ENCODE data around the gene AKAP8. TPM values are rescaled to one million over a fixed set of nuclear protein-coding genes. Genes with fewer than 3 reads are reported as not detected.
A peak's percentile ranks its signal among the peaks of the same experiment; 100 is the strongest.
"Not testable (repeated sequence)": the region's sequence is repeated elsewhere in the genome, so short reads cannot be mapped to it uniquely, and the experiment has no call there.

The AKAP8 gene
- total RNA-seq, 1 donor from 2014 or later: 55.4 TPM

- H3K4me3 Mint-ChIP-seq: peak within 1 kb of the TSS; percentile 100
- no peaks in the 10 kb centered on the region for H3K9me3 Mint-ChIP-seq
- peak; percentile 100 for DNase-seq
- peak within 1 kb of the TSS; percentile 100 for H3K27ac Mint-ChIP-seq
- intact Hi-C loops (cut with micrococcal nuclease): loop anchor here (1.0 to 5.0 kb wide), 6 partner anchors 14 to 241 kb away; partner anchors contain the start of gene AKAP8
- peaks cover 35% of the 10 kb centered on the region for H3K36me3 Mint-ChIP-seq (ENCODE audit: low read depth)
- H3K27me3 Mint-ChIP-seq: no peaks in the 10 kb centered on the region
- peaks cover 33% of the 10 kb centered on the region for H3K4me1 Mint-ChIP-seq
Measured at GRCh38 chr19:15418579-15419412, 39.2 kb upstream of the AKAP8 start, which contains the start of gene AKAP8L. AKAP8L (minus strand) TSS chr19:15418988; CDS start chr19:15418923, 65 bp downstream.

- intact Hi-C loops (cut with micrococcal nuclease): loop anchor here (5.0 kb wide), 2 partner anchors 126 to 241 kb away; no protein-coding TSS in a partner anchor
- H3K27ac Mint-ChIP-seq: peak overlapping the region; percentile 100
- no peaks in the 10 kb centered on the region for H3K27me3 Mint-ChIP-seq
- peak overlapping the region; percentile 100 for H3K4me3 Mint-ChIP-seq
- no peaks in the 10 kb centered on the region for H3K9me3 Mint-ChIP-seq
- peaks cover 32% of the 10 kb centered on the region for H3K36me3 Mint-ChIP-seq (ENCODE audit: low read depth)
- no peak for DNase-seq
- H3K4me1 Mint-ChIP-seq: peaks cover 36% of the 10 kb centered on the region
Measured at GRCh38 chr19:15418231-15418578, 38.6 kb upstream of the AKAP8 start.

- Mint-ChIP-seq H3K4me1 (peaks cover 39% of the 10 kb centered on the region), H3K9me3 (no peaks in the 10 kb centered on the region), H3K27ac (peak overlapping the region; percentile 100), H3K27me3 (no peaks in the 10 kb centered on the region), H3K4me3 (peak overlapping the region; percentile 100), H3K36me3 (ENCODE audit: low read depth) (peaks cover 27% of the 10 kb centered on the region)
- no peak for DNase-seq
- intact Hi-C loops (cut with micrococcal nuclease): loop anchor here (5.0 kb wide), 2 partner anchors 125 to 240 kb away; no protein-coding TSS in a partner anchor
Measured at GRCh38 chr19:15417699-15418098, 38.1 kb upstream of the AKAP8 start.

GRCh38 chr19:15412832-15413231 is 33.2 kb upstream of the AKAP8 start:
- no peaks in the 10 kb centered on the region for H3K9me3 Mint-ChIP-seq
- peaks cover 29% of the 10 kb centered on the region for H3K4me1 Mint-ChIP-seq
- H3K4me3 Mint-ChIP-seq: no peak overlapping the region
- no peak overlapping the region for H3K27ac Mint-ChIP-seq
- H3K27me3 Mint-ChIP-seq: no peaks in the 10 kb centered on the region
- intact Hi-C loops (cut with micrococcal nuclease): no loop called here
- DNase-seq: no peak
- H3K36me3 Mint-ChIP-seq (ENCODE audit: low read depth): peaks cover 16% of the 10 kb centered on the region

GRCh38 chr19:15411351-15411750 is 31.8 kb upstream of the AKAP8 start:
- H3K9me3 Mint-ChIP-seq; H3K27ac Mint-ChIP-seq; DNase-seq; H3K27me3 Mint-ChIP-seq; intact Hi-C loops (cut with micrococcal nuclease); H3K4me3 Mint-ChIP-seq: not testable (repeated sequence)
- peaks cover 15% of the 10 kb centered on the region for H3K4me1 Mint-ChIP-seq
- H3K36me3 Mint-ChIP-seq (ENCODE audit: low read depth): peaks cover 12% of the 10 kb centered on the region

- Mint-ChIP-seq H3K4me3 (no peak overlapping the region), H3K9me3 (no peaks in the 10 kb centered on the region), H3K36me3 (ENCODE audit: low read depth) (peaks cover 28% of the 10 kb centered on the region), H3K27me3 (no peaks in the 10 kb centered on the region), H3K4me1 (peaks cover 10% of the 10 kb centered on the region), H3K27ac (peak overlapping the region; percentile 64)
- intact Hi-C loops (cut with micrococcal nuclease): no loop called here
- no peak for DNase-seq
Measured at GRCh38 chr19:15404780-15405211, 25.2 kb upstream of the AKAP8 start.

GRCh38 chr19:15404097-15404779 is 24.7 kb upstream of the AKAP8 start:
- Mint-ChIP-seq H3K4me1 (peaks cover 10% of the 10 kb centered on the region), H3K27ac (peak overlapping the region; percentile 64), H3K27me3 (no peaks in the 10 kb centered on the region), H3K9me3 (no peaks in the 10 kb centered on the region), H3K4me3 (no peak overlapping the region), H3K36me3 (ENCODE audit: low read depth) (peaks cover 28% of the 10 kb centered on the region)
- intact Hi-C loops (cut with micrococcal nuclease): no loop called here
- DNase-seq: no peak

- DNase-seq: no peak
- Mint-ChIP-seq H3K4me1 (peaks cover 8% of the 10 kb centered on the region), H3K27ac (no peak overlapping the region), H3K9me3 (no peaks in the 10 kb centered on the region), H3K27me3 (no peaks in the 10 kb centered on the region), H3K36me3 (ENCODE audit: low read depth) (peaks cover 29% of the 10 kb centered on the region), H3K4me3 (no peak overlapping the region)
- intact Hi-C loops (cut with micrococcal nuclease): no loop called here
Measured at GRCh38 chr19:15403151-15403531, 23.6 kb upstream of the AKAP8 start.

- intact Hi-C loops (cut with micrococcal nuclease): no loop called here
- no peak overlapping the region for H3K4me3 Mint-ChIP-seq
- no peaks in the 10 kb centered on the region for H3K9me3 Mint-ChIP-seq
- peaks cover 34% of the 10 kb centered on the region for H3K36me3 Mint-ChIP-seq (ENCODE audit: low read depth)
- DNase-seq: no peak
- H3K4me1 Mint-ChIP-seq: peaks cover 8% of the 10 kb centered on the region
- no peak overlapping the region for H3K27ac Mint-ChIP-seq
- H3K27me3 Mint-ChIP-seq: no peaks in the 10 kb centered on the region
Measured at GRCh38 chr19:15402411-15403150, 23.0 kb upstream of the AKAP8 start.

- intact Hi-C loops (cut with micrococcal nuclease): no loop called here
- no peaks in the 10 kb centered on the region for H3K9me3 Mint-ChIP-seq
- no peaks in the 10 kb centered on the region for H3K27me3 Mint-ChIP-seq
- H3K4me1 Mint-ChIP-seq: peaks cover 8% of the 10 kb centered on the region
- no peak overlapping the region for H3K4me3 Mint-ChIP-seq
- DNase-seq: no peak
- peaks cover 46% of the 10 kb centered on the region for H3K36me3 Mint-ChIP-seq (ENCODE audit: low read depth)
- no peak overlapping the region for H3K27ac Mint-ChIP-seq
Measured at GRCh38 chr19:15401397-15401710, 21.8 kb upstream of the AKAP8 start.

- no peak overlapping the region for H3K4me3 Mint-ChIP-seq
- H3K36me3 Mint-ChIP-seq (ENCODE audit: low read depth): peaks cover 47% of the 10 kb centered on the region
- peaks cover 6% of the 10 kb centered on the region for H3K4me1 Mint-ChIP-seq
- H3K9me3 Mint-ChIP-seq: no peaks in the 10 kb centered on the region
- H3K27ac Mint-ChIP-seq: no peak overlapping the region
- no peak for DNase-seq
- no peaks in the 10 kb centered on the region for H3K27me3 Mint-ChIP-seq
- intact Hi-C loops (cut with micrococcal nuclease): no loop called here
Measured at GRCh38 chr19:15400521-15401396, 21.2 kb upstream of the AKAP8 start.

GRCh38 chr19:15399635-15400034 is 20.0 kb upstream of the AKAP8 start:
- Mint-ChIP-seq H3K9me3 (no peaks in the 10 kb centered on the region), H3K27me3 (no peaks in the 10 kb centered on the region), H3K4me1 (peaks cover 2% of the 10 kb centered on the region), H3K36me3 (ENCODE audit: low read depth) (peaks cover 49% of the 10 kb centered on the region), H3K4me3 (no peak overlapping the region), H3K27ac (no peak overlapping the region)
- intact Hi-C loops (cut with micrococcal nuclease): no loop called here
- no peak for DNase-seq

GRCh38 chr19:15399234-15399515 is 19.6 kb upstream of the AKAP8 start:
- H3K27ac Mint-ChIP-seq: no peak overlapping the region
- H3K27me3 Mint-ChIP-seq: no peaks in the 10 kb centered on the region
- no peak overlapping the region for H3K4me3 Mint-ChIP-seq
- no peaks in the 10 kb centered on the region for H3K9me3 Mint-ChIP-seq
- DNase-seq: no peak
- no peaks in the 10 kb centered on the region for H3K4me1 Mint-ChIP-seq
- peaks cover 48% of the 10 kb centered on the region for H3K36me3 Mint-ChIP-seq (ENCODE audit: low read depth)
- intact Hi-C loops (cut with micrococcal nuclease): no loop called here
